ENCODE results near the gene ANGPTL4. TPM values are rescaled to one million over a fixed set of nuclear protein-coding genes. Genes with fewer than 3 reads are reported as not detected.

Gene ANGPTL4
- total and polyA plus RNA-seq, 2 of the 13 experiments (the other 11 are each of a cell fraction or from before 2014, with no cell fraction given): 0.80 to 21.7 TPM

DNA sequence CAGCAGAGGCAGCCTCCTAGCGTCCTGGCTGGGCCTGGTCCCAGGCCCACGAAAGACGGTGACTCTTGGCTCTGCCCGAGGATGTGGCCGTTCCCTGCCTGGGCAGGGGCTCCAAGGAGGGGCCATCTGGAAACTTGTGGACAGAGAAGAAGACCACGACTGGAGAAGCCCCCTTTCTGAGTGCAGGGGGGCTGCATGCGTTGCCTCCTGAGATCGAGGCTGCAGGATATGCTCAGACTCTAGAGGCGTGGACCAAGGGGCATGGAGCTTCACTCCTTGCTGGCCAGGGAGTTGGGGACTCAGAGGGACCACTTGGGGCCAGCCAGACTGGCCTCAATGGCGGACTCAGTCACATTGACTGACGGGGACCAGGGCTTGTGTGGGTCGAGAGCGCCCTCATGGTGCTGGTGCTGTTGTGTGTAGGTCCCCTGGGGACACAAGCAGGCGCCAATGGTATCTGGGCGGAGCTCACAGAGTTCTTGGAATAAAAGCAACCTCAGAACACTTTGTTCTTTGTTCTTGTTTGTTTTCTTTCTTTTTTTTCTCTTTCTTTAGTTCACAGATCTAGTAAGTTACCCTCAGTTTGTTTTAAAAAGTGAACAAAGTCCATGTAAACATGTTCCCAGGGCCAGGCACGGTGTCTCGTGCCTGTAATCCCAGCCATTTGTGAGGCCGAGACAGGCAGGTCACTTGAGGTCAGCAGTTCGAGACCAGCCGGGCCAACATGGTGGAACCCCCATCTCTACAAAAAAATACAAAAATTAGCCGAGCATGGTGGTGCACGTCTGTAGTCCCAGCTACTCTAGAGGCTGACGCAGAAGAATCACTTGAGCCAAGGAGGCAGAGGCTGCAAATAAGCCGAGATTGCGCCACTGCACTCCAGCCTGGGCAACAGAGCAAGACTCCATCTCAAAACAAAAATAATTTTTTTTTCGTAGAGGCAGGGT, 10.2 kb downstream of the ANGPTL4 start (continued):
- TF ChIP-seq, protein P1, sequence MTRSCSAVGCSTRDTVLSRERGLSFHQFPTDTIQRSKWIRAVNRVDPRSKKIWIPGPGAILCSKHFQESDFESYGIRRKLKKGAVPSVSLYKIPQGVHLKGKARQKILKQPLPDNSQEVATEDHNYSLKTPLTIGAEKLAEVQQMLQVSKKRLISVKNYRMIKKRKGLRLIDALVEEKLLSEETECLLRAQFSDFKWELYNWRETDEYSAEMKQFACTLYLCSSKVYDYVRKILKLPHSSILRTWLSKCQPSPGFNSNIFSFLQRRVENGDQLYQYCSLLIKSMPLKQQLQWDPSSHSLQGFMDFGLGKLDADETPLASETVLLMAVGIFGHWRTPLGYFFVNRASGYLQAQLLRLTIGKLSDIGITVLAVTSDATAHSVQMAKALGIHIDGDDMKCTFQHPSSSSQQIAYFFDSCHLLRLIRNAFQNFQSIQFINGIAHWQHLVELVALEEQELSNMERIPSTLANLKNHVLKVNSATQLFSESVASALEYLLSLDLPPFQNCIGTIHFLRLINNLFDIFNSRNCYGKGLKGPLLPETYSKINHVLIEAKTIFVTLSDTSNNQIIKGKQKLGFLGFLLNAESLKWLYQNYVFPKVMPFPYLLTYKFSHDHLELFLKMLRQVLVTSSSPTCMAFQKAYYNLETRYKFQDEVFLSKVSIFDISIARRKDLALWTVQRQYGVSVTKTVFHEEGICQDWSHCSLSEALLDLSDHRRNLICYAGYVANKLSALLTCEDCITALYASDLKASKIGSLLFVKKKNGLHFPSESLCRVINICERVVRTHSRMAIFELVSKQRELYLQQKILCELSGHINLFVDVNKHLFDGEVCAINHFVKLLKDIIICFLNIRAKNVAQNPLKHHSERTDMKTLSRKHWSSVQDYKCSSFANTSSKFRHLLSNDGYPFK (CRISPR knock-in tag; IDR thresholded peaks at IDR 0.05; ENCODE audit: borderline replicate concordance): peak; percentile 66; the same call in 1 of the 2 replicates
- TF ChIP-seq, protein P2, sequence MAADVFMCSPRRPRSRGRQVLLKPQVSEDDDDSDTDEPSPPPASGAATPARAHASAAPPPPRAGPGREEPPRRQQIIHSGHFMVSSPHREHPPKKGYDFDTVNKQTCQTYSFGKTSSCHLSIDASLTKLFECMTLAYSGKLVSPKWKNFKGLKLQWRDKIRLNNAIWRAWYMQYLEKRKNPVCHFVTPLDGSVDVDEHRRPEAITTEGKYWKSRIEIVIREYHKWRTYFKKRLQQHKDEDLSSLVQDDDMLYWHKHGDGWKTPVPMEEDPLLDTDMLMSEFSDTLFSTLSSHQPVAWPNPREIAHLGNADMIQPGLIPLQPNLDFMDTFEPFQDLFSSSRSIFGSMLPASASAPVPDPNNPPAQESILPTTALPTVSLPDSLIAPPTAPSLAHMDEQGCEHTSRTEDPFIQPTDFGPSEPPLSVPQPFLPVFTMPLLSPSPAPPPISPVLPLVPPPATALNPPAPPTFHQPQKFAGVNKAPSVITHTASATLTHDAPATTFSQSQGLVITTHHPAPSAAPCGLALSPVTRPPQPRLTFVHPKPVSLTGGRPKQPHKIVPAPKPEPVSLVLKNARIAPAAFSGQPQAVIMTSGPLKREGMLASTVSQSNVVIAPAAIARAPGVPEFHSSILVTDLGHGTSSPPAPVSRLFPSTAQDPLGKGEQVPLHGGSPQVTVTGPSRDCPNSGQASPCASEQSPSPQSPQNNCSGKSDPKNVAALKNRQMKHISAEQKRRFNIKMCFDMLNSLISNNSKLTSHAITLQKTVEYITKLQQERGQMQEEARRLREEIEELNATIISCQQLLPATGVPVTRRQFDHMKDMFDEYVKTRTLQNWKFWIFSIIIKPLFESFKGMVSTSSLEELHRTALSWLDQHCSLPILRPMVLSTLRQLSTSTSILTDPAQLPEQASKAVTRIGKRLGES (CRISPR knock-in tag; IDR thresholded peaks at IDR 0.05; ENCODE audit: borderline replicate concordance): no peak
- TF ChIP-seq TOE1 (CRISPR knock-in tag; IDR thresholded peaks at IDR 0.05) (no peak), SMARCE1 (IDR thresholded peaks at IDR 0.05; ENCODE audit: borderline replicate concordance) (no peak), SMAD1 (CRISPR knock-in tag; IDR thresholded peaks at IDR 0.05; ENCODE audit: borderline replicate concordance, low read depth) (no peak), ZNF329 (CRISPR knock-in tag; IDR thresholded peaks at IDR 0.05; ENCODE audit: low read depth) (peak; percentile 75; the same call in 1 of the 2 replicates), ZNF337 (CRISPR knock-in tag; IDR thresholded peaks at IDR 0.05; ENCODE audit: borderline replicate concordance, low read depth) (no peak), ZNF552 (CRISPR knock-in tag; IDR thresholded peaks at IDR 0.05; ENCODE audit: borderline replicate concordance) (no peak), NFYC (CRISPR knock-in tag; IDR thresholded peaks at IDR 0.05) (peak; percentile 52; the same call in 1 of the 2 replicates), KDM2A (CRISPR knock-in tag; IDR thresholded peaks at IDR 0.05; ENCODE audit: borderline replicate concordance, low read depth) (peak; percentile 50), ZNF569 (CRISPR knock-in tag; IDR thresholded peaks at IDR 0.05; ENCODE audit: borderline replicate concordance) (no peak), MNT (IDR thresholded peaks at IDR 0.05) (peak; percentile 41; the same call in 1 of the 2 replicates)
- TF ChIP-seq, protein P3, sequence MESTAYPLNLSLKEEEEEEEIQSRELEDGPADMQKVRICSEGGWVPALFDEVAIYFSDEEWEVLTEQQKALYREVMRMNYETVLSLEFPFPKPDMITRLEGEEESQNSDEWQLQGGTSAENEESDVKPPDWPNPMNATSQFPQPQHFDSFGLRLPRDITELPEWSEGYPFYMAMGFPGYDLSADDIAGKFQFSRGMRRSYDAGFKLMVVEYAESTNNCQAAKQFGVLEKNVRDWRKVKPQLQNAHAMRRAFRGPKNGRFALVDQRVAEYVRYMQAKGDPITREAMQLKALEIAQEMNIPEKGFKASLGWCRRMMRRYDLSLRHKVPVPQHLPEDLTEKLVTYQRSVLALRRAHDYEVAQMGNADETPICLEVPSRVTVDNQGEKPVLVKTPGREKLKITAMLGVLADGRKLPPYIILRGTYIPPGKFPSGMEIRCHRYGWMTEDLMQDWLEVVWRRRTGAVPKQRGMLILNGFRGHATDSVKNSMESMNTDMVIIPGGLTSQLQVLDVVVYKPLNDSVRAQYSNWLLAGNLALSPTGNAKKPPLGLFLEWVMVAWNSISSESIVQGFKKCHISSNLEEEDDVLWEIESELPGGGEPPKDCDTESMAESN (CRISPR knock-in tag; conservative IDR thresholded peaks at IDR 0.05): no peak
- TF ChIP-seq, protein P4, sequence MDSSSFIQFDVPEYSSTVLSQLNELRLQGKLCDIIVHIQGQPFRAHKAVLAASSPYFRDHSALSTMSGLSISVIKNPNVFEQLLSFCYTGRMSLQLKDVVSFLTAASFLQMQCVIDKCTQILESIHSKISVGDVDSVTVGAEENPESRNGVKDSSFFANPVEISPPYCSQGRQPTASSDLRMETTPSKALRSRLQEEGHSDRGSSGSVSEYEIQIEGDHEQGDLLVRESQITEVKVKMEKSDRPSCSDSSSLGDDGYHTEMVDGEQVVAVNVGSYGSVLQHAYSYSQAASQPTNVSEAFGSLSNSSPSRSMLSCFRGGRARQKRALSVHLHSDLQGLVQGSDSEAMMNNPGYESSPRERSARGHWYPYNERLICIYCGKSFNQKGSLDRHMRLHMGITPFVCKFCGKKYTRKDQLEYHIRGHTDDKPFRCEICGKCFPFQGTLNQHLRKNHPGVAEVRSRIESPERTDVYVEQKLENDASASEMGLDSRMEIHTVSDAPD (CRISPR knock-in tag; IDR thresholded peaks at IDR 0.05): no peak; the same call in 1 of the 2 replicates
